Fibroblast of skin of scalp (primary cell): ENCODE results near the gene SOD2.
"Not testable (repeated sequence)": the region's sequence is repeated elsewhere in the genome, so short reads cannot be mapped to it uniquely, and the experiment has no call there.

Experiments used
- DNase-seq: peaks from one replicate; pipeline ENCODE4 v3.0.0-alpha.2; 2013

SOD2 gene

GRCh38 chr6:159715605-159716004 is 22.6 kb upstream of the SOD2 start:
- no peak for DNase-seq

GRCh38 chr6:159715166-159715565 is 22.1 kb upstream of the SOD2 start:
- no peak for DNase-seq

GRCh38 chr6:159714404-159714803 is 21.4 kb upstream of the SOD2 start:
- DNase-seq = no peak

- no peak for DNase-seq
Measured at GRCh38 chr6:159713984-159714383, 20.9 kb upstream of the SOD2 start.

GRCh38 chr6:159712389-159712788 is 19.3 kb upstream of the SOD2 start:
- DNase-seq = not testable (repeated sequence)

- not testable (repeated sequence) for DNase-seq
Measured at GRCh38 chr6:159710603-159711002, 17.6 kb upstream of the SOD2 start.

GRCh38 chr6:159701413-159701999 is 8.5 kb upstream of the SOD2 start:
- DNase-seq = peak; percentile 90

- no peak for DNase-seq
Measured at GRCh38 chr6:159700970-159701369, 7.9 kb upstream of the SOD2 start.

GRCh38 chr6:159695984-159696383 is 2.9 kb upstream of the SOD2 start:
- peak; percentile 63 for DNase-seq

GRCh38 chr6:159693894-159694545 is 979 bp upstream of the SOD2 start:
- DNase-seq = no peak

GRCh38 chr6:159692303-159693127 is 526 bp downstream of the SOD2 start:
- DNase-seq = peak; percentile 33

GRCh38 chr6:159691963-159692287 is 1.1 kb downstream of the SOD2 start:
- DNase-seq = no peak

- DNase-seq = peak; percentile 79
Measured at GRCh38 chr6:159691133-159691962, 1.7 kb downstream of the SOD2 start.

GRCh38 chr6:159690135-159690534 is 2.9 kb downstream of the SOD2 start:
- not testable (repeated sequence) for DNase-seq

GRCh38 chr6:159689001-159689400 is 4.0 kb downstream of the SOD2 start:
- DNase-seq = no peak

- DNase-seq = no peak
Measured at GRCh38 chr6:159688266-159688905, 4.7 kb downstream of the SOD2 start.

GRCh38 chr6:159687341-159687740 is 5.7 kb downstream of the SOD2 start:
- no peak for DNase-seq

- DNase-seq = no peak
Measured at GRCh38 chr6:159686703-159687102, 6.3 kb downstream of the SOD2 start.

GRCh38 chr6:159686040-159686439 is 7.0 kb downstream of the SOD2 start:
- no peak for DNase-seq

GRCh38 chr6:159684013-159684304 is 9.1 kb downstream of the SOD2 start:
- DNase-seq = no peak

GRCh38 chr6:159682810-159683209 is 10.2 kb downstream of the SOD2 start:
- no peak for DNase-seq

GRCh38 chr6:159682295-159682694 is 10.7 kb downstream of the SOD2 start:
- DNase-seq = no peak
